Measurements from ENCODE around the gene TBC1D9. TPM values are rescaled to one million over a fixed set of nuclear protein-coding genes. Genes with fewer than 3 reads are reported as not detected.

Gene TBC1D9
- total RNA-seq, 1 experiment from 2014 or later = not detected

- no peaks in the 10 kb centered on the region for H3K79me2 ChIP-seq (ENCODE audit: low read length)
- no peaks in the 10 kb centered on the region for H3K36me3 ChIP-seq (ENCODE audit: insufficient read depth, low read length)
- H3K27ac ChIP-seq (ENCODE audit: low read length) = no peak overlapping the region
- no peak overlapping the region for H3K4me2 ChIP-seq (ENCODE audit: low read depth, low read length, poor library complexity, severe bottlenecking)
- no peak overlapping the region for H2AFZ ChIP-seq (ENCODE audit: low read length)
- H3K9me2 ChIP-seq (replicated peaks; ENCODE audit: insufficient read depth, low read length) = no peaks in the 10 kb centered on the region
- no peaks in the 10 kb centered on the region for H3K27me3 ChIP-seq (ENCODE audit: low read length)
- peaks cover 5% of the 10 kb centered on the region for H3K4me1 ChIP-seq (ENCODE audit: low read length)
- H3K4me3 ChIP-seq (ENCODE audit: low read length) = no peak overlapping the region
- H4K20me1 ChIP-seq (ENCODE audit: insufficient read depth, low read depth, low read length) = no peaks in the 10 kb centered on the region
- no peaks in the 10 kb centered on the region for H3K9me3 ChIP-seq (ENCODE audit: low read length)
- H3K9ac ChIP-seq (ENCODE audit: low read length) = no peak overlapping the region
- DNase-seq = peak; percentile 43
These were observed 143.8 kb downstream of the TBC1D9 start for GRCh38 chr4:140612357-140612756.

- no peaks in the 10 kb centered on the region for H3K36me3 ChIP-seq (ENCODE audit: insufficient read depth, low read length)
- no peak overlapping the region for H2AFZ ChIP-seq (ENCODE audit: low read length)
- H3K9me3 ChIP-seq (ENCODE audit: low read length) = no peaks in the 10 kb centered on the region
- no peaks in the 10 kb centered on the region for H3K27me3 ChIP-seq (ENCODE audit: low read length)
- H3K9me2 ChIP-seq (replicated peaks; ENCODE audit: insufficient read depth, low read length) = no peaks in the 10 kb centered on the region
- H3K4me3 ChIP-seq (ENCODE audit: low read length) = no peak overlapping the region
- no peaks in the 10 kb centered on the region for H4K20me1 ChIP-seq (ENCODE audit: insufficient read depth, low read depth, low read length)
- DNase-seq = no peak
- H3K79me2 ChIP-seq (ENCODE audit: low read length) = no peaks in the 10 kb centered on the region
- H3K4me2 ChIP-seq (ENCODE audit: low read depth, low read length, poor library complexity, severe bottlenecking) = no peak overlapping the region
- no peak overlapping the region for H3K9ac ChIP-seq (ENCODE audit: low read length)
- peaks cover 5% of the 10 kb centered on the region for H3K4me1 ChIP-seq (ENCODE audit: low read length)
- no peak overlapping the region for H3K27ac ChIP-seq (ENCODE audit: low read length)
These were observed 144.3 kb downstream of the TBC1D9 start for GRCh38 chr4:140611854-140612253.

GRCh38 chr4:140609548-140610425 lies 146.4 kb downstream of the TBC1D9 start:
- no peaks in the 10 kb centered on the region for H3K36me3 ChIP-seq (ENCODE audit: insufficient read depth, low read length)
- H3K4me1 ChIP-seq (ENCODE audit: low read length) = peaks cover 5% of the 10 kb centered on the region
- no peaks in the 10 kb centered on the region for H4K20me1 ChIP-seq (ENCODE audit: insufficient read depth, low read depth, low read length)
- no peaks in the 10 kb centered on the region for H3K79me2 ChIP-seq (ENCODE audit: low read length)
- DNase-seq = peak; percentile 79
- H3K4me3 ChIP-seq (ENCODE audit: low read length) = no peak overlapping the region
- no peaks in the 10 kb centered on the region for H3K27me3 ChIP-seq (ENCODE audit: low read length)
- no peaks in the 10 kb centered on the region for H3K9me3 ChIP-seq (ENCODE audit: low read length)
- H2AFZ ChIP-seq (ENCODE audit: low read length) = no peak overlapping the region
- no peak overlapping the region for H3K9ac ChIP-seq (ENCODE audit: low read length)
- H3K9me2 ChIP-seq (replicated peaks; ENCODE audit: insufficient read depth, low read length) = no peaks in the 10 kb centered on the region
- no peak overlapping the region for H3K4me2 ChIP-seq (ENCODE audit: low read depth, low read length, poor library complexity, severe bottlenecking)
- no peak overlapping the region for H3K27ac ChIP-seq (ENCODE audit: low read length)

DNA sequence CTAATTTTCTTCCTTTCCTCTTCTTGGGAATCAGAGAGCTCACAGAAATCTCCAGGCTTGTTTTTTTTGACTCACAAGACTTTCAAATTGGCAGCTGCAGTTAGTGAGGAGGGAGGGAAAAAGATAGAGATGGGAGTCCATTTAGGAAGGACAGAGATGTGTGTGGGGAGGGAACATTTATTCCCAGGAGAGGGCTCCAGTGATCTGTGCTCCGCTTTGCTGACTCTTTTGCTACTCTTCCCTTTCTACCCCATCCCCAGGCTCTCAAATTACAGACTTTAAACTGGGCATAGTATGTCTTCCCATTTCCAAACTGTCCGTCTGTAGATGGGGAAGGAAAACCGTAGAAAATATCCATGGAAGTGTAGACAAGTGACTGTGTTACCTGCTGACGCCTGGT lies 148.3 kb downstream of the TBC1D9 start:
- Histone ChIP-seq H3K4me2 (ENCODE audit: low read depth, low read length, poor library complexity, severe bottlenecking) (no peak overlapping the region), H3K4me3 (ENCODE audit: low read length) (no peak overlapping the region), H3K9me3 (ENCODE audit: low read length) (no peaks in the 10 kb centered on the region), H3K27me3 (ENCODE audit: low read length) (no peaks in the 10 kb centered on the region), H3K9ac (ENCODE audit: low read length) (no peak overlapping the region), H3K27ac (ENCODE audit: low read length) (no peak overlapping the region), H3K79me2 (ENCODE audit: low read length) (no peaks in the 10 kb centered on the region), H3K36me3 (ENCODE audit: insufficient read depth, low read length) (no peaks in the 10 kb centered on the region), H4K20me1 (ENCODE audit: insufficient read depth, low read depth, low read length) (no peaks in the 10 kb centered on the region), H3K9me2 (replicated peaks; ENCODE audit: insufficient read depth, low read length) (no peaks in the 10 kb centered on the region), H3K4me1 (ENCODE audit: low read length) (peaks cover 5% of the 10 kb centered on the region), H2AFZ (ENCODE audit: low read length) (no peak overlapping the region)
- DNase-seq = no peak

GRCh38 chr4:140604544-140604943 lies 151.6 kb downstream of the TBC1D9 start:
- no peaks in the 10 kb centered on the region for H3K9me2 ChIP-seq (replicated peaks; ENCODE audit: insufficient read depth, low read length)
- no peaks in the 10 kb centered on the region for H3K36me3 ChIP-seq (ENCODE audit: insufficient read depth, low read length)
- no peak overlapping the region for H3K4me3 ChIP-seq (ENCODE audit: low read length)
- no peak overlapping the region for H3K27ac ChIP-seq (ENCODE audit: low read length)
- no peak overlapping the region for H2AFZ ChIP-seq (ENCODE audit: low read length)
- H3K27me3 ChIP-seq (ENCODE audit: low read length) = no peaks in the 10 kb centered on the region; the same call in 1 of the 2 replicates
- H3K79me2 ChIP-seq (ENCODE audit: low read length) = no peaks in the 10 kb centered on the region
- no peak for DNase-seq
- no peak overlapping the region for H3K4me2 ChIP-seq (ENCODE audit: low read depth, low read length, poor library complexity, severe bottlenecking)
- H3K9me3 ChIP-seq (ENCODE audit: low read length) = no peaks in the 10 kb centered on the region
- no peaks in the 10 kb centered on the region for H4K20me1 ChIP-seq (ENCODE audit: insufficient read depth, low read depth, low read length)
- no peak overlapping the region for H3K9ac ChIP-seq (ENCODE audit: low read length)
- no peaks in the 10 kb centered on the region for H3K4me1 ChIP-seq (ENCODE audit: low read length)

- no peaks in the 10 kb centered on the region for H4K20me1 ChIP-seq (ENCODE audit: insufficient read depth, low read depth, low read length)
- H3K27me3 ChIP-seq (ENCODE audit: low read length) = no peaks in the 10 kb centered on the region; the same call in 1 of the 2 replicates
- no peaks in the 10 kb centered on the region for H3K79me2 ChIP-seq (ENCODE audit: low read length)
- no peaks in the 10 kb centered on the region for H3K36me3 ChIP-seq (ENCODE audit: insufficient read depth, low read length)
- no peak overlapping the region for H3K4me2 ChIP-seq (ENCODE audit: low read depth, low read length, poor library complexity, severe bottlenecking)
- no peak for DNase-seq
- H3K4me1 ChIP-seq (ENCODE audit: low read length) = no peaks in the 10 kb centered on the region
- H3K9me2 ChIP-seq (replicated peaks; ENCODE audit: insufficient read depth, low read length) = no peaks in the 10 kb centered on the region
- no peak overlapping the region for H3K27ac ChIP-seq (ENCODE audit: low read length)
- H3K9ac ChIP-seq (ENCODE audit: low read length) = no peak overlapping the region
- H3K4me3 ChIP-seq (ENCODE audit: low read length) = no peak overlapping the region
- H3K9me3 ChIP-seq (ENCODE audit: low read length) = no peaks in the 10 kb centered on the region
- H2AFZ ChIP-seq (ENCODE audit: low read length) = no peak overlapping the region
These were observed 152.9 kb downstream of the TBC1D9 start for GRCh38 chr4:140603286-140603685.

DNA sequence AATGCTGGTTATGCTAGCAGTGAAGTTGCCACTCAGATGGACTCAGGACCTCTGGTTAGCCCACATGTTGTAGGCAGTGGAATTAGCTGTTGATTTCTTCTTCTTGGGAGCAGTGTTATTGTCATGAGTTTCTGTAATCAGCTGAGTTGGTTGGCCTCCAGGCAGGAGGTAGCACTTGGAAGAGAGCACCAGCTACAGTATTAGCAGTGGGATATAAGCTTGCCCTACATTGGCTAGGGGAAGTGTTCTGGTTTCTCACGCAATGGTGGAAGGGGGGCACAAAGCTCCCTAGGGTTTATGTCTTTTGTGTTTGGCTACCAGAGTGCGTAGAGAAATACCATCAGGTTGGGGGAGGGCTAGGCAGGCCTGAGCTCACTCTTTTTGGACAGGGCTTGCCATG lies 153.5 kb downstream of the TBC1D9 start:
- no peaks in the 10 kb centered on the region; the same call in 1 of the 2 replicates for H3K27me3 ChIP-seq (ENCODE audit: low read length)
- no peak for DNase-seq
- H3K36me3 ChIP-seq (ENCODE audit: insufficient read depth, low read length) = no peaks in the 10 kb centered on the region
- H4K20me1 ChIP-seq (ENCODE audit: insufficient read depth, low read depth, low read length) = no peaks in the 10 kb centered on the region
- H3K9ac ChIP-seq (ENCODE audit: low read length) = no peak overlapping the region
- no peaks in the 10 kb centered on the region for H3K79me2 ChIP-seq (ENCODE audit: low read length)
- no peak overlapping the region for H3K27ac ChIP-seq (ENCODE audit: low read length)
- no peaks in the 10 kb centered on the region for H3K9me2 ChIP-seq (replicated peaks; ENCODE audit: insufficient read depth, low read length)
- H3K4me2 ChIP-seq (ENCODE audit: low read depth, low read length, poor library complexity, severe bottlenecking) = no peak overlapping the region
- no peak overlapping the region for H3K4me3 ChIP-seq (ENCODE audit: low read length)
- no peaks in the 10 kb centered on the region for H3K4me1 ChIP-seq (ENCODE audit: low read length)
- H2AFZ ChIP-seq (ENCODE audit: low read length) = no peak overlapping the region
- H3K9me3 ChIP-seq (ENCODE audit: low read length) = no peaks in the 10 kb centered on the region

GRCh38 chr4:140600408-140600807 lies 155.8 kb downstream of the TBC1D9 start:
- Histone ChIP-seq H3K27me3 (ENCODE audit: low read length) (no peaks in the 10 kb centered on the region; the same call in 1 of the 2 replicates), H3K9ac (ENCODE audit: low read length) (no peak overlapping the region), H3K27ac (ENCODE audit: low read length) (no peak overlapping the region), H2AFZ (ENCODE audit: low read length) (no peak overlapping the region), H3K9me2 (replicated peaks; ENCODE audit: insufficient read depth, low read length) (no peaks in the 10 kb centered on the region), H4K20me1 (ENCODE audit: insufficient read depth, low read depth, low read length) (no peaks in the 10 kb centered on the region), H3K9me3 (ENCODE audit: low read length) (no peaks in the 10 kb centered on the region), H3K4me1 (ENCODE audit: low read length) (no peaks in the 10 kb centered on the region), H3K36me3 (ENCODE audit: insufficient read depth, low read length) (no peaks in the 10 kb centered on the region), H3K79me2 (ENCODE audit: low read length) (no peaks in the 10 kb centered on the region), H3K4me3 (ENCODE audit: low read length) (no peak overlapping the region), H3K4me2 (ENCODE audit: low read depth, low read length, poor library complexity, severe bottlenecking) (no peak overlapping the region)
- no peak for DNase-seq
